CD1c-positive myeloid dendritic cell (primary cell): ENCODE results near the gene LGSN.
"Not testable (repeated sequence)": the region's sequence is repeated elsewhere in the genome, so short reads cannot be mapped to it uniquely, and the experiment has no call there.

Source experiments
- DNase-seq: peaks from one replicate; pipeline ENCODE4 v3.0.0-alpha.2; 2016; ENCODE audit errors: extremely low spot score

LGSN gene, protein sequence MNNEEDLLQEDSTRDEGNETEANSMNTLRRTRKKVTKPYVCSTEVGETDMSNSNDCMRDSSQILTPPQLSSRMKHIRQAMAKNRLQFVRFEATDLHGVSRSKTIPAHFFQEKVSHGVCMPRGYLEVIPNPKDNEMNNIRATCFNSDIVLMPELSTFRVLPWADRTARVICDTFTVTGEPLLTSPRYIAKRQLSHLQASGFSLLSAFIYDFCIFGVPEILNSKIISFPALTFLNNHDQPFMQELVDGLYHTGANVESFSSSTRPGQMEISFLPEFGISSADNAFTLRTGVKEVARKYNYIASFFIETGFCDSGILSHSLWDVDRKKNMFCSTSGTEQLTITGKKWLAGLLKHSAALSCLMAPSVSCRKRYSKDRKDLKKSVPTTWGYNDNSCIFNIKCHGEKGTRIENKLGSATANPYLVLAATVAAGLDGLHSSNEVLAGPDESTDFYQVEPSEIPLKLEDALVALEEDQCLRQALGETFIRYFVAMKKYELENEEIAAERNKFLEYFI

DNA sequence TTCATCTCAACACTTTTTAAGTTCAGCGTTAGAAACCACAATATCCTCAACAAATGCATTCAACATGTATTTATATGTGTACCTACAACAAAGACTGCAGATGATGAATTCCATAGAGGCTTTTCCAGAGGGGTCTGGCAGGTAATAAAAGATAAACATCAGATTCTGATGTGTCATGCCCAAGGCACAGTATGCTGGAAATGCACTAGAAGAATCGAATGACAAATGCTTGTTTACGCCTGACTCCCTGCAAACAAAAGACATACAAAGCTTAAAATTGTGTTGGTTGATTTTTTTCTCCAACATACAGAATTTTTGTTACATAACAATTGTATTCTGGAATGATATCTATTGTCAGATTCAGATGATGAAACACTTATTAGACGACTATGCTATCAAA lies at the start of gene LGSN:
TSS of gene LGSN (minus strand) at position 45 of the 400 bp plus-strand sequence. CDS start at position 5, 40 bp downstream.
- DNase-seq: no peak

DNA sequence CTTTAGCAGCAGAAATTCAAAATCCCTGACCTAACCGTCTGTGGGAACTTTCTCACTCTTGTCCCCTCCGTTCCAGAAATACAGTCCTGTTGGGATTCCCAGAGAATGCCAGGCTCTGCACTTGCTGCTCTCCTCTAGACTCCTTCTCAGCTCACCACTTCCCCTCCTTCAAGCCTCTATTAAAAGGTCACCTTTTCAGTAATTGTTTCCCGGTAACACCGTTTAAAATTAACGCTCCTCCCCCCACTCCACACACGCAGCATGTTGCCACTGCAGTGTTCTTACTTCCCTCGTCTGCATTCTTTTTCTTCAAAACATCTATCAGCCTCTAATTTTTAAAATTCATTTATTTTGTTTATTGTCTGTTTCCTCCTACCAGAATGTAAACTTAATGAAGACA lies 48.6 kb upstream of the LGSN start:
- DNase-seq: no peak

DNA sequence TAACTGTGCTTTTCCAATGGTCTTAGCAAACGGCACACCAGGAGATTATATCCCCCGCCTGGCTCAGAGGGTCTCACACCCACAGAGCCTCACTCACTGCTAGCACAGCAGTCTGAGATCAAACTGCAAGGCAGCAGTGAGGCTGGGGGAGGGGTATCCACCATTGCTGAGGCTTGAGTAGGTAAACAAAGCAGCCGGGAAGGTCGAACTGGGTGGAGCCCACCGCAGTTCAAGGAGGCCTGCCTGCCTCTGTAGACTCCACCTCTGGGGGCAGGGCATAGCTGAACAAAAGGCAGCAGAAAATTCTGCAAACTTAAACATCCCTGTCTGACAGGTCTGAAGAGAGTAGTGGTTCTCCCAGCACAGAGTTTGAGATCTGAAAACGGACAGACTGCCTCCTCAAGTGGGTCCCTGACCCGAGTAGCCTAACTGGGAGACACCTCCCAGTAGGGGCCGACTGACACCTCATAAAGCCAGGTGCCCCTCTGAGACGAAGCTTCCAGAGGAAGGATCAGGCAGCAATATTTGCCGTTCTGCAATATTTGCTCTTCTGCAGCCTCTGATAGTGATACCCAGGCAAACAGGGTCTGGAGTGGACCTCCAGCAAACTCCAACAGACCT lies 42.8 kb upstream of the LGSN start:
- DNase-seq: not testable (repeated sequence)

DNA sequence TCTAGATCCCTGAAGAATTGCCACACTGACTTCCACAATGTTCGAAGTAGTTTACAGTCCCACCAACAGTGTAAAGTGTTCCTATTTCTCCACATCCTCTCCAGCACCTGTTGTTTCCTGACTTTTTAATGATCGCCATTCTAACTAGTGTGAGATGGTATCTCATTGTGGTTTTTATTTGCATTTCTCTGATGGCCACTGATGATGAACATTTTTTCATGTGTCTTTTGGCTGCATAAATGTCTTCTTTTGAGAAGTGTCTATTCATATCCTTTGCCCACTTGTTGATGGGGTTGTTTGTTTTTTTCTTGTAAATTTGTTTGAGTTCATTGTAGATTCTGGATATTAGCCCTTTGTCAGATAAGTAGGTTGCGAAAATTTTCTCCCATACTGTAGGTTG lies 37.6 kb upstream of the LGSN start:
- not testable (repeated sequence) for DNase-seq

DNA sequence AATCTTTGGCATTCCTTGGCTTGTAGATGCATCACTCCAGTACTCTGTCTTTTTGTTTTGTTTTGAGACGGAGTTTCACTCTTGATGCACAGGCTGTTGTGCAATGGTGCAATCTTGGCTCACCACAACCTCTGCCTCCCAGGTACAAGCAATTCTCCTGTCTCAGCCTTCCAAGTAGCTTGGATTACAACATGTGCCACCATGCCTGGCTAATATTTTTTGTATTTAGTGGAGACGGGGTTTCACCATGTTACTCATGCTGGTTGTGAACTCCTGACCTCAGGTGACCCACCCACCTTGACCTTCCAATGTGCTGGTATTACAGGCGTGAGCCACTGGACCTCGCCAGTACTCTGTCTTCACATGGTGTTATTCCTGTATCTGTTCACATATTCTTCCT lies 35.8 kb upstream of the LGSN start:
- no peak for DNase-seq

DNA sequence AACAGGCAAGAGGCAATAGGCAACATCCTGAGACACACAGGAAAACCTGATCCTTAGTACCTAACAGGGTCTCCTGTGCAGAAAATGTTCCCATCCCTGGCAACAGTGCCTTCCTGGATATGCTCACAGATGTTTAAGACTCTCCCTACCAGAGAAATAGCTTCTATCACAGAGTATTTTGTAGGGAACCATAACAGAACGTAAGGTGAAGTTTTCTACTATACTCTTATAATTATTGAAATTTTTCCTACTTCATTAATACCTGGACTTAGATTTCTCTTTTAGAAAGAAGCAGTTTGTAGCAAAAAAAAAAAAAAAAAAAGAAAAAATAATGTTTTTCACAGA lies 33.5 kb upstream of the LGSN start:
- no peak for DNase-seq

DNA sequence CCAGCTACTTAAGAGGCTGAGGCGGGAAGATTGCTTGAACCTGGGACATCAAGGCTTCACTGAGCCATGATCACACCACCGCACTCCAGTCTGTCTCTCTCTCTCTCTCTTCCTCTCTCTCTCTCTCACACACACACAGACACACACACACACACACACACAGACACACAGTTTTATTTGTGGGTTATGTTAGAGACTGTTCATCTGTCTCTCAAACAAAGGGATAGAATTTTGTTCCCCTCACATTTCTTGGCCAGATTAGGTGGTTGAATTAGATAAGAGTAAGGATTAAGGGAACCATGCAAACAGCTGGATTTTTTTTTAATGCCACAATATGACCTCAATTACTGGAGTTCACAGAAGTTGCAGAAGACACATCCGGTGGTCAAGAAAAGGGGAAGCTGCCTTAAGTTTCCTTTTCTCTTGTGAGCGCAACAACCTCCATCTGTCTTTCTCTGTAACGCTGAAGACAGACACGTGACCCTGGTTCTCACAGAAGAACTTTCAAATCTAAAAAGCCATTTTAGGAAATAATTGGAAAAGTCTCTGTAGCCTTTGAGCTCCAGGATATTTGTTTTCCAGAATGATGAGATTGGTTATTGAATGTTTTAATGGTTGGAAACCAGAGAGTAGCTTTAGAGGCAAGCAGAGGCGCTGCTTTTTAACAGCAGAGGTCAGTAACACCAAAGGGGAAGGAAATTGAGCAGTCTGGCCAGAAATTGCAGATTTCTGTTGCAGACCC lies 32.9 kb upstream of the LGSN start:
- peak; percentile 87 for DNase-seq

DNA sequence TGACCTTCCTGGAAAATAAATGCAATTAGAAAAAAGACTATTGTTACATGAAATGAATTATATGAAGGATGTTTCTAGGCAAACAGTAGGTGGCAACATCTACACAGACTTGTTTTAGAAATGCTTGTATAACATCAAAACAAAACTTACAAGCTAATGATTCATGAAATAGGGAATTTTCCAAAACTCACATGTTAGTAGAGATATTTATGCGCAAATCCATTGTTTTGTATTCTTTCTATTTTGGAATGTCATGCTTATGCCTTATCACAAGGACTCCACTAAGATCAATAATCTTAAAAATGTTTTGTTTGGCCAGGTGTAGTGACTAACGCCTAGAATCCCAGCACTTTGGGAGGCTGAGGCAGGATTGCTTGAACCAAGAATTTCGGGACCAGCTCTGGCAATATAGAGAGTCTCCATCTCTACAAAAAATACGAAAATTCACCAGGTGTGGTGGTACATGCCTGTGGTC lies 32.3 kb upstream of the LGSN start:
- peak; percentile 37 for DNase-seq

DNA sequence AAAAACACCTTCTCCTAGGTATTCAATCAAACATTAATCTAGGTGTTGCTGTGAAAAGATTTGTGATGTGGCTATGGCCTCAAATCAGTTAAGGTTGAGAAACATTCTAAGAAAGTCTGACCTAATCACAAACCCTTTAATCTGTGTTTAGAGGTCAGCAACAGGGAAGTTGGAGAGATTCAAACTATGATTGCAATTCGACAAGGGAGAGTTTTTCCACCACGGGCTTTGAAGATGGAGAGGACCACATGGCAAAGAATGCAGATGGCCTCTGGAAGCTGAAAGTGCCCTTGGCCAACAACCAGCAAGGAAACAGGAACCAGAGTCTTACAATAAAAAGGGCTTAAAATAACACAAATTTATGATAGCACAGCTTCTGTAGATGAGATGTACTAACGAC lies 29.6 kb upstream of the LGSN start:
- DNase-seq: peak; percentile 28

DNA sequence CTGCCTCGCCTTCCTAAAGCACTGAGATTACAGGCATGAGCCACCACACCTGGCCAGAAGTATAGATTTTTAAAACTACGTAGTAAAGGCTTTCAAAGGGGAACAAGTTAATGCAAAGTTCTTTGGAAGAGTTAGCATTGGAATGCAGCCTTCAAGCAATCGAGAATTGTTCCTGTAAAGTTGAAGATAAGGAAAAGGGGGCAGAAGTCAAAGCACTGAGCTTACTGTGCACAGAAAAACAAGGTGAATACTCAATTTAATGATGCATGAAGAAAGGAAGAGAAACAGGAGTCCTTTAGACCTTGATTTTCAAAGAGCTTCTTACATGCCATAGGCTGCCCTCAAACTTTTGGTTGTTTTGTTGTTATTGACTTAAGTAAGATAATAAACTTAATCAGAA lies 29.1 kb upstream of the LGSN start:
- DNase-seq: no peak

DNA sequence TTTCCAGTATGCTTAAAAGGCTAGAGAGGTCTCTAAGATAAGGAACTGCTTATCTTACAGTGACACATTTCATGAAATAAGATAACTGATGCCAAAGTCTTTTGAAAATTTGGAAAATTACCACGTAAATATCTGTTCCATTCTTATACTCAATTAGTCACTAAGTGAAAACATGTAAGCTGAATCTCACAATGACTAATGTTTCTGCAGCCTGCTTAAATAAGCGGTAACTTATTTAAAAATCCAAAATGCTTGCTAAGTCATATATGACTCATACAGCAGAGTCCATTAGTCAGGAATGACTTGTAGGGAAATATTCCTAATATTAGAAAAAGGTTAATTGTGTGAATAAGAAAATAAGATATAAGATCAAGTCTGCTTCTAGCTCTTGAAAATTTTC lies 27.8 kb upstream of the LGSN start:
- peak; percentile 26 for DNase-seq

DNA sequence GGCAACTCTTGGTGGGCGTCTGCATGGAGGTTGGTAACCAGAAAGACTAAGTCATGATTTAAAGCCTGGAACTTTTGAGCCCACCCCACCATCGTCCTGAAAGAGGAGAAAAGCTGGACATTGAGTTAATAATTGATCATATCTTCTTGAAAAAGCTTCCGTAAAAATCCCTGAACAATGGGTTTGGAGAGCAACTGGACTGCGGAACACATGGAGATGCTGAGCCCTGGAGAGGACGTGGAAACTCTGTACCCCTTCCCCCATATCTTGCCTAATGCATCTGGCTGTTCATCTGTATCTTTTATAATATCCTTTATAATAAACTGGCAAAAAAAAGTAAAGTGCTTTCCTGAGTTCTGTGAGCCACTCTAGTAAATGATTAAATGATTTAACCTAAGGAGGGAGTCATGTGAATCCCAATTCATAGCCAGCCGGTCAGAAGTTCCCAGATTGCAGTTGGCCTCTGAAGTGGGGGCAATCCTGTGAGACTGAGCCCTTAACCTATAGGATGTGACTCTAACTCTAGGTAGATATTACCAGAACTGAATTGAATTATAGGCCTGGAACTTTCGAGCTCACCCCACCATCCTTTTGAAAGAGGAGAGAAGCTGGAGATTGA lies 26.5 kb upstream of the LGSN start:
- DNase-seq: no peak

DNA sequence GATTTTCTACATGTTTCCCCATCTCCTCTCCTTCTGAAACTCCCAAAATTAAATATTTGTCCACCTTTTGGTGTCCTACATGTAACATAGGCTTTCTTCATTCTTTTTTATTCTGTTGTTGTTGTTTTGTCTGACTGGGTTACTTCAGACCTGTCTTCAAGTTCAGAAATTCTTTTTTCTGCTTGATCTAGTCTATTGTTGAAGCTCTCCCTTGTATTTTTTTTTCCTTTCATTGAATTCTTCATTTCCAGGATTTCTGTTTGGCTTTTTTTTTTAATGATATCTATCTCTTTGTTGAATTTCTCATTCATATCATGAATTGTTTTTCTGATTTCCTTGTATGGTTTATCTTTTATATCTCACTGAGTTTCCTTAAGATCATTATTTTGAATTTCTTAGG lies 20.6 kb upstream of the LGSN start:
- no peak for DNase-seq

DNA sequence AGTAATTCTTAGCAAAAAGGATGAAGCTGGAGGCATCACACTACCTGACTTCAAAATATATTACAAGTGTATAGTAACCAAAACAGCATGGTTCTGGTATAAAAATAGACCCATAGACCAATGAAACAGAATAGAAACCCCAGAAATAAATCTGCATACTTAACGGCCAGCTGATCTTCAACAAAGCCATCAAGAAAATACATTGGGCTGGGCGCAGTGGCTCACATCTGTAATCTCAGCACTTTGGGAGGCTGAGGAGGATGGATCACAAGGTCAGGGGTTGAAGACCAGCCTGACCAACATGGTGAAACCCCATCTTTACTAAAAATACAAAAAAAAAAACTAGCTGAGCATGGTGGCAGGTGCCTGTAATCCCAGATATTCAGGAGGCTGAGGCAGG lies 14.9 kb upstream of the LGSN start:
- not testable (repeated sequence) for DNase-seq

DNA sequence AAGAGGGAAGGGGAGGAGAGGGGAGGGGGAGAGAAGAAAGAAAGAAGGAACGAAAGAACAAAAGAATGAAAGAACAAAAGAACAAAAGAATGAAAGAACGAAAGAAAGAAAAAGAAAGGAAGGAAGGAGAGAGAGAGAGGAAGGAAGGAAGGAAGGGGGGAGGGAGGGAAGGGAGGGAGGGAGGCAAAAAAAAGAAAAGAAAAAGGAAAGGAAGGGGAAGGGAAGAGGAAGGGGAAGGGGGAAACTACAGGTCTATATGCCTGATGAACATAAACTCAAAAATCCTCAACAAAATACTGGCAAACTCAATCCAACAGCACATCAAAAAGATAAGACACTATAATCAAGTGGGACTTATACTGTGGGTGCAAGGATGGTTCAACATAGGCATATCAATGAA lies 13.7 kb upstream of the LGSN start:
- DNase-seq: no peak

DNA sequence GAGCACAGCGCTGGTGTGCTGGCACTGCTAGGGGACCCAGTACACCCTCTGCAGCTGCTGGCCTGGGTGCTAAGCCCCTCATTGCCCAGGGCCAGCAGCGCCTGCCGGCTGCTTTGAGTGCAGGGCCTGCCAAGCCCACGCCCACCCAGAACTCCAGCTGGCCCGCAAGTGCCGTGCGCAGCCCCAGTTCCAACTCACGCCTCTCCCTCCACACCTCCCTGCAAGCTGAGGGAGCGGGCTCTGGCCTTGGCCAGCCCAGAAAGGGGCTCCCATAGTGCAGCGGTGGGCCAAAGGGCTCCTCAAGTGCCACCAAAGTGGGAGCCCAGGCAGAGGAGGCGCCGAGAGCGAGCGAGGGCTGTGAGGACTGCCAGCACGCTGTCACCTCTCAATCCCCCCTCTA lies 6.8 kb upstream of the LGSN start:
- not testable (repeated sequence) for DNase-seq

DNA sequence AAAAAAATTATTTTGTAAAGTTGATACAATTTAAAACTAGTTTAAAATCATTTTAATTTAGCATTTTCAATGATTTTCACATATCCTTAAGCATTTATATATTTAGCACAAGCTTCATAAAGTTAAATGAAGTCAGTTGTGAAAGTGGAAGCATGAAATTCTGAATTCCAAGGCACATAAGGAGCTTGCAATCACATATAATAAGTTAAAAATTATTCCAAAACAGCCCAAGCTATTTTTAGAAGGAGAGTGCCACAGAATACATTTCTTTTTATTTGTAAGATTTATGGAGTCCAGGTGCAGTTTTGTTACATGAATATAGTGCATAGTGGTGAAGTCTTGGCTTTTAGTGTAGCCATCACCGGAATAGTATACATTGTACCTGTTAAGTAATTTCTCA lies 3.2 kb upstream of the LGSN start:
- no peak for DNase-seq

DNA sequence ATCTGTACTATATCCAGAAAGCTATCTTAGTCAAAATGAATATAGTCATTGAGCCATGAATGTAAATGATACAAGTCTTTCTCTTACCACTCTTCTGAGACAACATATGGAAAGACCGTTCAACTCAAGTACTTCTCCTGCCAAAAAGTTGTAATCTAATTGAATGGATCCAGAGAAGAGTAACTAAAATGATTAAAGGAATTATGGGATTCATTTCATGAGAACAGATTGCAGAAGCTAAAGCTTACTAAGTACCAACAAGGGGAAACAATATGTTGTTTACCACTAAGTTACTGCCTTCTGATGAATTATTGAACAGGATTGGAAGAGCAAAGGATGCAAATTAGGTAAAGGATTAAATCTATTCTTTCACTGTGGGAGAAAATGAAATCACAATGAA lies 2.0 kb upstream of the LGSN start:
- DNase-seq: no peak

DNA sequence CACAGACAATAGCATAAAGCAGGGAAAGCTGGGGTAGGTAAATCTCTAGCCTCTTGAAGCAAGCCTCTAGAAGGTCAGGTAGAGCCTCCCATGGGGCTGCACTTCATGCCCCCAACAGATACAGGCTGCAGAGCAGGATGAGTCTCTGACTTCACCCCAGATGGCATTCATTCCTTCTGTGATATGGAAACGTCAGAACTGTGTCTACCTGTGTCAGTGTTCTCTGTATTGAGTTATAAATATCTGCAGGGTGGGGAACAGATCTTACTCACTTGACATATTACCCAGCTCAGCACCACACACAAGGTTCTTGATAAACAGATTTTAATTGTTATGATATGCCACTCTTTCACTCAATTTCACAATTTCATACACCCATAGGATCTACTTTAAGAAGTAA lies 2.1 kb downstream of the LGSN start:
- DNase-seq: no peak

DNA sequence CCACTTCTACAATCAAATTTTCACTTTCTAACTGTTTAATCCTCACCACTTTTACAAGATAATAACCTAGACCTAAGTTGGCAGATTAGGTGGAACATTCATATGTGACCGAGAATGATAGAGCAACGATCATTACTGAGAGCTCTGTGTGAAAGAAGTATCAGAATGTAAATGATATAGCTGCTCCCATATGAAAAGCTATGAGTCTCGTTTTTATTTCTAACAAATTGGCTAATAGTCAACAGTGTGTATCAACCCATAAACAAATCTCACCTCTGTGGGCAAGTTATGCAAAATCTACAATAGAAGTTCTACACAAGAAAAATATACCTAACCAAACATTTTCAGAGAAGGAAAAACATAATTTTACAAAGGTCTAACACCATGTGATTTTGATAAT lies 3.7 kb downstream of the LGSN start:
- DNase-seq: no peak

DNA sequence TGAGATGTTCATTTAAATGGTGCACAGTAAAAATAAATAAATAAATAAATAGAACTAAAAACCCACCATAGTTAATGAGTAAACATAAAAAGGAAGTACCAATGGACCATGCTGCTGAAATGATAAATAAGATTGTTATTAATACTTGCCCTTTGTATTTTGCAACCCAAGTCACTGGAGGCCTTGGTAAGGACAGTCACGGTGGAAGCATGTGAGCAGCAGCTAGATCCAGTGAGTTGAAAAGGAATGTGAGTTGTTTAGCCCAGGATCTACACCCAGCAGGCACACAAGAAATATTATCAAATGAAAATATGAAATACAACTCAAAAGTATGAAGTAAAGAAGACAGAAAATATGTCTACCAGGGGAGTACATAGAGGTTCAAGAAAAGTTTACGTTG lies 6.7 kb downstream of the LGSN start:
- no peak for DNase-seq

DNA sequence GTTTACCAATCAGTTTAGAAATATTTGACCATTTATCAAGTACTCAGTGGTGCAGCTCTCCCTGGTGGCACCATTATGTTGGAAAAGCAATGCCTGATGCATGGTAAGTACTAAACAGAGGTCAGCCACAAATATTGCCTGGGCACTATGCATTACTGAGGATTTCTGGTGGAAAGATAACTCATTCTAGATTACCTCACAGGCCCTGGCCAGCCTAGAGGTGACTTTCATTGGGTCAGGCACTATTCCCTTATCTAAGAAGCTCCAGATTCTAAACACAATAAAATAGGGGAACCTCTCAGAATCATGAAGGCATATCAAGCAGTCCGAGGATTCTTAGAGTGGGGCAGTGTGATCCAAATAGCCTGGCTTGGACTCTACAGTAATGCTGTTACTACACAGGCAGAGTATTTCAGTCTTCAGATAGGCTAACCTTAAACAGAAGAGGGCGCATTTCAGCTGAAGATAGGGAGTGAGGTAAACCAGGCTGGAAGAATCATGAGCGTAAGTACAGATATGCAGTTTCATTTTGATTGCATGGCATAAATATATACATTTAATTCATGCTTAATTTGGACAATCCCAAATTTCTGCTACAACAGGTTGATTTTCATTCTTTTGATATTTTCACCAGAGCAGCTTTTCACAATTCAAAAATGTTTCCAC lies 12.1 kb downstream of the LGSN start:
- DNase-seq: peak; percentile 25
